Loucy (cell line): ENCODE results near the gene FBXL14.

Source experiments
- H2AFZ ChIP-seq: fragments of 200-600 bp; sonication (generic); 2 replicates; pipeline ENCODE4 v1.6.0; 2016; ENCODE audit warnings: antibody characterized with exemption, mild to moderate bottlenecking, low read length, moderate library complexity
- H3F3A ChIP-seq: fragments of 200-600 bp; 2 replicates; pipeline ENCODE4 v1.6.0; 2016; ENCODE audit warnings: antibody characterized with exemption, low read depth, mild to moderate bottlenecking
- H3K27me3 ChIP-seq: fragments of 200-600 bp; sonication (generic); 2 replicates; pipeline ENCODE4 v1.6.1; 2014; ENCODE audit warnings: low read length, mild to moderate bottlenecking; ENCODE audit not compliant: insufficient read depth, poor library complexity, severe bottlenecking
- H3K36me3 ChIP-seq: fragments of 200-600 bp; sonication (generic); 2 replicates; pipeline ENCODE4 v1.6.1; 2016; ENCODE audit warnings: low read length; ENCODE audit not compliant: insufficient read depth
- H3K4me1 ChIP-seq: fragments of 200-600 bp; sonication (generic); 2 replicates; pipeline ENCODE4 v1.5.1; 2014; ENCODE audit warnings: low read length, mild to moderate bottlenecking; ENCODE audit not compliant: insufficient read depth, poor library complexity, severe bottlenecking
- H3K4me2 ChIP-seq: fragments of 200-600 bp; sonication (generic); 2 replicates; pipeline ENCODE4 v1.6.0; 2014; ENCODE audit warnings: antibody characterized with exemption, low read length, low read depth, mild to moderate bottlenecking; ENCODE audit not compliant: poor library complexity, severe bottlenecking
- H3K4me3 ChIP-seq: fragments of 200-600 bp; sonication (generic); 2 replicates; pipeline ENCODE4 v1.5.1; 2014; ENCODE audit warnings: low read length, mild to moderate bottlenecking, mixed read lengths; ENCODE audit not compliant: poor library complexity, severe bottlenecking
- H3K79me2 ChIP-seq: fragments of 200-600 bp; sonication (generic); 2 replicates; pipeline ENCODE4 v1.6.1; 2014; ENCODE audit warnings: low read length; ENCODE audit not compliant: insufficient read depth
- H3K9ac ChIP-seq: fragments of 200-600 bp; sonication (generic); 2 replicates; pipeline ENCODE4 v1.6.0; 2014; ENCODE audit warnings: mild to moderate bottlenecking, low read depth, low read length, moderate library complexity; ENCODE audit not compliant: poor library complexity, severe bottlenecking
- H3K9me2 ChIP-seq: fragments of 200-600 bp; sonication (generic); replicated peaks from 2 replicates; pipeline ENCODE4 v1.6.1; 2016; ENCODE audit warnings: low read depth, low read length, mixed read lengths
- H3K9me3 ChIP-seq: fragments of 200-600 bp; sonication (generic); 2 replicates; pipeline ENCODE4 v1.6.1; 2014; ENCODE audit warnings: mild to moderate bottlenecking, antibody characterized with exemption, low read length, low read depth; ENCODE audit not compliant: insufficient read depth
- H4K20me1 ChIP-seq: fragments of 200-600 bp; sonication (generic); 2 replicates; pipeline ENCODE4 v1.6.0; 2014; ENCODE audit warnings: antibody characterized with exemption, low read length, mild to moderate bottlenecking; ENCODE audit not compliant: insufficient read depth, poor library complexity, severe bottlenecking
- CTCF ChIP-seq: fragments of 200-600 bp; sonication (generic); conservative IDR thresholded peaks from 2 replicates; pipeline ENCODE4 v1.5.1; 2014; ENCODE audit warnings: mild to moderate bottlenecking, antibody characterized with exemption, low read length
- EZH2phosphoT487 ChIP-seq: fragments of 200-600 bp; IDR thresholded peaks from 2 replicates; pipeline ENCODE4 v1.6.1; 2018; ENCODE audit warnings: antibody characterized with exemption, mild to moderate bottlenecking, moderate library complexity, borderline replicate concordance

FBXL14 gene

GRCh38 chr12:1542599-1542998, 51.8 kb downstream of the FBXL14 start:
- Histone ChIP-seq H3K79me2 (no peaks in the 10 kb centered on the region), H3K9ac (no peak overlapping the region), H3K9me2 (no peaks in the 10 kb centered on the region), H3K4me2 (no peak overlapping the region), H3F3A (no peaks in the 10 kb centered on the region), H3K4me1 (no peaks in the 10 kb centered on the region), H4K20me1 (no peaks in the 10 kb centered on the region), H2AFZ (no peak overlapping the region), H3K27me3 (no peaks in the 10 kb centered on the region), H3K4me3 (no peak overlapping the region), H3K9me3 (no peaks in the 10 kb centered on the region), H3K36me3 (no peaks in the 10 kb centered on the region)
- no peak for TF ChIP-seq EZH2phosphoT487

GRCh38 chr12:1540690-1541089, 53.7 kb downstream of the FBXL14 start:
- no peak overlapping the region for H2AFZ ChIP-seq
- H3K4me2 ChIP-seq = no peak overlapping the region
- no peaks in the 10 kb centered on the region for H3K9me2 ChIP-seq
- H3K79me2 ChIP-seq = no peaks in the 10 kb centered on the region
- no peak overlapping the region for H3K9ac ChIP-seq
- peaks cover 4% of the 10 kb centered on the region for H3K4me1 ChIP-seq
- H3K36me3 ChIP-seq = no peaks in the 10 kb centered on the region
- no peaks in the 10 kb centered on the region for H4K20me1 ChIP-seq
- H3K4me3 ChIP-seq = no peak overlapping the region
- H3K27me3 ChIP-seq = no peaks in the 10 kb centered on the region
- H3F3A ChIP-seq = no peaks in the 10 kb centered on the region
- TF ChIP-seq CTCF = no peak
- no peak for TF ChIP-seq EZH2phosphoT487
- H3K9me3 ChIP-seq = no peaks in the 10 kb centered on the region

- H3K4me2 ChIP-seq = no peak overlapping the region
- H3K9me2 ChIP-seq = no peaks in the 10 kb centered on the region
- peaks cover 19% of the 10 kb centered on the region for H3K4me1 ChIP-seq
- H3K9me3 ChIP-seq = no peaks in the 10 kb centered on the region
- H3K79me2 ChIP-seq = no peaks in the 10 kb centered on the region
- H3K36me3 ChIP-seq = no peaks in the 10 kb centered on the region
- H2AFZ ChIP-seq = no peak overlapping the region
- no peak overlapping the region for H3K4me3 ChIP-seq
- H3K27me3 ChIP-seq = no peaks in the 10 kb centered on the region
- H4K20me1 ChIP-seq = no peaks in the 10 kb centered on the region
- H3F3A ChIP-seq = no peaks in the 10 kb centered on the region
- TF ChIP-seq EZH2phosphoT487 = no peak
- no peak for TF ChIP-seq CTCF
- no peak overlapping the region for H3K9ac ChIP-seq
Observed at GRCh38 chr12:1539135-1539534, 55.2 kb downstream of the FBXL14 start.

GRCh38 chr12:1536817-1537216, 57.6 kb downstream of the FBXL14 start:
- H3K4me3 ChIP-seq = no peak overlapping the region
- TF ChIP-seq EZH2phosphoT487 (no peak), CTCF (no peak)
- no peaks in the 10 kb centered on the region for H3K27me3 ChIP-seq
- no peak overlapping the region for H2AFZ ChIP-seq
- H3K4me2 ChIP-seq = no peak overlapping the region
- no peaks in the 10 kb centered on the region for H3K36me3 ChIP-seq
- no peaks in the 10 kb centered on the region for H3K9me2 ChIP-seq
- no peaks in the 10 kb centered on the region for H3K9me3 ChIP-seq
- no peaks in the 10 kb centered on the region for H4K20me1 ChIP-seq
- H3K9ac ChIP-seq = no peak overlapping the region
- H3F3A ChIP-seq = no peaks in the 10 kb centered on the region
- H3K4me1 ChIP-seq = peaks cover 41% of the 10 kb centered on the region
- H3K79me2 ChIP-seq = no peaks in the 10 kb centered on the region
